Cardiac muscle cell (in vitro differentiated cells and primary cell): ENCODE measurements around the gene IL1RAPL2. TPM values are rescaled to one million over a fixed set of nuclear protein-coding genes. Genes with fewer than 3 reads are reported as not detected.

Source experiments
- DNase-seq, 2 donors: peaks; one replicate each; pipeline versions ENCODE4 v3.0.0 to v3.0.0-alpha.2; 2010 to 2017; ENCODE audit warnings: low read depth in 1 of 2, low spot score in 1 of 2
- H3K27ac ChIP-seq: fragments of 200-600 bp; sonication (generic); 2 replicates; pipeline ENCODE4 v1.5.1; 2016
- H3K27me3 ChIP-seq: fragments of 200-600 bp; sonication (generic); 2 replicates; pipeline ENCODE4 v1.6.0; 2016; ENCODE audit warnings: control low read depth
- H3K36me3 ChIP-seq: fragments of 200-600 bp; sonication (generic); 2 replicates; pipeline ENCODE4 v1.5.1; 2016; ENCODE audit warnings: control low read depth
- H3K4me1 ChIP-seq: fragments of 200-600 bp; sonication (generic); 2 replicates; pipeline ENCODE4 v1.8.1; 2017; ENCODE audit warnings: low read depth, mild to moderate bottlenecking, mixed run types
- H3K4me3 ChIP-seq: fragments of 200-600 bp; sonication (generic); 2 replicates; pipeline ENCODE4 v1.5.1; 2016; ENCODE audit warnings: mild to moderate bottlenecking
- H3K9me3 ChIP-seq: fragments of 200-600 bp; sonication (generic); 2 replicates; pipeline ENCODE4 v1.5.1; 2017; ENCODE audit warnings: low read depth, mild to moderate bottlenecking, control low read depth
- CTCF ChIP-seq: IDR thresholded peaks from 2 replicates; pipeline ENCODE4 v1.5.1; 2012; ENCODE audit warnings: low read depth, mild to moderate bottlenecking, low read length
- polyA plus RNA-seq: library from polyadenylated mRNA; unstranded; fragments of >200 nt; fragmentation: Nextera tagmentation; extraction: Ambion mirVana; gene quantifications from 2 replicates; pipeline ENCODE4 v1.2.1, GENCODE V29; 2016
- total RNA-seq: library from RNA; depleted of rRNA; stranded (reverse); fragments of >200 nt; gene quantifications from 2 replicates; pipeline ENCODE4 v1.2.3, GENCODE V29; 2016

Gene IL1RAPL2
- total and polyA plus RNA-seq, 2 experiments from 2014 or later, result not detected

- Histone ChIP-seq H3K36me3 (no peaks in the 10 kb centered on the region), H3K4me1 (no peaks in the 10 kb centered on the region), H3K27me3 (peaks cover 74% of the 10 kb centered on the region), H3K27ac (no peak overlapping the region), H3K4me3 (no peak overlapping the region), H3K9me3 (no peaks in the 10 kb centered on the region)
- no peak for DNase-seq
- TF ChIP-seq CTCF, result no peak
Measured at GRCh38 chrX:105116486-105116885, 550.5 kb downstream of the IL1RAPL2 start.

GRCh38 chrX:105117621-105118020 lies 551.6 kb downstream of the IL1RAPL2 start:
- TF ChIP-seq CTCF, result no peak
- H3K9me3 ChIP-seq, result no peaks in the 10 kb centered on the region
- no peak overlapping the region for H3K4me3 ChIP-seq
- H3K27ac ChIP-seq, result no peak overlapping the region
- no peaks in the 10 kb centered on the region for H3K36me3 ChIP-seq
- no peaks in the 10 kb centered on the region for H3K4me1 ChIP-seq
- no peak for DNase-seq
- H3K27me3 ChIP-seq, result peaks cover 76% of the 10 kb centered on the region

GRCh38 chrX:105120463-105120862 lies 554.5 kb downstream of the IL1RAPL2 start:
- Histone ChIP-seq H3K27me3 (peaks cover 82% of the 10 kb centered on the region), H3K4me3 (no peak overlapping the region), H3K4me1 (no peaks in the 10 kb centered on the region), H3K36me3 (no peaks in the 10 kb centered on the region), H3K9me3 (no peaks in the 10 kb centered on the region), H3K27ac (no peak overlapping the region)
- TF ChIP-seq CTCF, result no peak
- no peak for DNase-seq

- Histone ChIP-seq H3K9me3 (no peaks in the 10 kb centered on the region), H3K4me3 (no peak overlapping the region), H3K27ac (no peak overlapping the region), H3K27me3 (peaks cover 90% of the 10 kb centered on the region), H3K4me1 (no peaks in the 10 kb centered on the region), H3K36me3 (no peaks in the 10 kb centered on the region)
- DNase-seq, result no peak
- TF ChIP-seq CTCF, result no peak
Measured at GRCh38 chrX:105121186-105121585, 555.2 kb downstream of the IL1RAPL2 start.

GRCh38 chrX:105126201-105126600 lies 560.2 kb downstream of the IL1RAPL2 start:
- H3K36me3 ChIP-seq, result no peaks in the 10 kb centered on the region
- no peaks in the 10 kb centered on the region for H3K9me3 ChIP-seq
- H3K27me3 ChIP-seq, result peaks cover 86% of the 10 kb centered on the region

More at GRCh38 chrX:105126201-105126600, 560.2 kb downstream of the IL1RAPL2 start:
- no peak for TF ChIP-seq CTCF
- Histone ChIP-seq H3K27ac (no peak overlapping the region), H3K4me1 (peaks cover 5% of the 10 kb centered on the region), H3K4me3 (no peak overlapping the region)
- DNase-seq, result no peak
